HG03135 (cell line): ENCODE results near the gene DUS2.
"Not testable (repeated sequence)": the region's sequence is repeated elsewhere in the genome, so short reads cannot be mapped to it uniquely, and the experiment has no call there.

ENCODE experiments used
- ATAC-seq: cut with Tn5 transposase; IDR thresholded peaks from one replicate; pipeline ENCODE4 v1.9.1; 2021; ENCODE audit warnings: mild to moderate bottlenecking, moderate library complexity; ENCODE audit not compliant: unreplicated experiment

Gene DUS2

GRCh38 chr16:68116256-68116867 lies 93.3 kb downstream of the DUS2 start:
- ATAC-seq = no peak

GRCh38 chr16:68117884-68118283 lies 94.8 kb downstream of the DUS2 start:
- no peak for ATAC-seq

GRCh38 chr16:68118954-68119353 lies 95.9 kb downstream of the DUS2 start:
- not testable (repeated sequence) for ATAC-seq

GRCh38 chr16:68120496-68120895 lies 97.4 kb downstream of the DUS2 start:
- ATAC-seq = not testable (repeated sequence)

- ATAC-seq = peak; percentile 67
These were observed 103.3 kb downstream of the DUS2 start for GRCh38 chr16:68126395-68126794.

GRCh38 chr16:68128577-68129305 lies 105.7 kb downstream of the DUS2 start:
- no peak for ATAC-seq
